ENCODE results near the gene TRIM33.
"Not testable (repeated sequence)": the region's sequence is repeated elsewhere in the genome, so short reads cannot be mapped to it uniquely, and the experiment has no call there.

Gene TRIM33

DNA sequence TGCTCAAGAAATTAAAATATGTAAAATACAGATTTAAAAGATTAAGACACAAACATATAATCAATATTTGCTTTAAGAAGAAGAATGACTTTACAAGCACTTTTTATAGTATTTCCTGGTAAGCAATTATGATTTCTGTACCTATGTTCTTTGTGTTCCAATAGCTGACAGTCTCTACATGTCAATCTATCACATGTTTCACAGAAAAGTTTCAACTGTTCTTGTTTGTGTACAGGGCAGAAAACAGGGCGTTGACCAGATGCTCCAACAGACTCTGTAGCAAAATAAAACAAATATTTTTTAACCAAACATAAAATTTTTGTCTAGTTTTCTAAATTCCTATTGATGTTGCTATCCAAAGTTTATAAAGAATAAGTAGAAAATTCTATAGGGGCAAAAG lies 48.0 kb downstream of the TRIM33 start:
- no peak for DNase-seq

- no peak for DNase-seq
Measured at GRCh38 chr1:114462341-114462740, 48.7 kb downstream of the TRIM33 start.

DNA sequence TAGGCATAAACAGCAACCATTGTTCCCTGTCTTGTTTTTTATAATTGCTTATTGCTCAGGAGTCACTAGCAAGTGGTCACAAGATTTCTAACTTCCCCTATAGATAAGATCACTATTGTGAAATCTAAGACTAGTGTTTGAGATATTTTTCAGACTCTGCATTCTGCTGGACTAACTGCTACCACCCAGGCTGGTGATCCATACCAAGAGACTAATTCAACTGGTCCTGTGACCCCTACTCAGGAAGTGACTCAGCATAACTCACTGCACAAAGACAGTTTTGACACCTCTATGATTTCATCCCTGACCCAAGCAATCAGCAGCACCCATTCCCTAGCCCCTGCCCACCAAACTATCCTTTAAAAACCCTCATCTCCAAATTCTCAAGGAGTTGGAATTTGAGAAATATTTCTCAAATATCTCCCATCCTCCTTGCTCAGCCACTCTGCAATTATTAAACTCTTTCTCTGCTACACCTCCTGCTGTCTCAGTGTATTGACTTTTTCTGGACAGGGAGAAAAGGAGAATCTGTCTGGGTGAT lies 52.7 kb downstream of the TRIM33 start:
- peak; percentile 69 for DNase-seq

DNA sequence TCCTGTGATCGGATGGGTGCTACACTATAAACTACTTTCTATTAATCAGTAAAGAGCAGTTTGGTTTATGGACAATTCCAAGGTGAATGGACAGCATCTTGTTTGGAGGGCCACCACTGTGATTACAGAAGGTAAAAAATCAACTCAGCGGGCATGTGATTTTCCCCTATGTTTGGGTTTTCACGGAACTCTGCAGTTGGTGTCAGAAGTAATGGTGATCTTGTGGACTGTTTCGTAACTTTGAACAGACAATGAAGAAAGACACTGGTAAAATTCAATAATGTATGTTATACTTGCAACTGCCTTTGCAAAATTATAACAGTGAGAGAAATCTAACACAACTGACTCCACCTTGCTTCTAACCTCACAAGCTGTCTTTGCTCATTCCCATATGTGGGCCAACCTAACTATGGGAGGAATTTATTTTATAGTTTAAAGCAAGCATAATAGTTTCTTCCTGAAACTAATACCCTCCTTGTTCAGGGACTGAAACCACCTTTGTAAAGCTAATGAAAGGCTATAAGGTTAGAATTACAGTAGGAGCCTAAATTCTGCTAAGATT lies 53.2 kb downstream of the TRIM33 start:
- peak; percentile 1 for DNase-seq

DNA sequence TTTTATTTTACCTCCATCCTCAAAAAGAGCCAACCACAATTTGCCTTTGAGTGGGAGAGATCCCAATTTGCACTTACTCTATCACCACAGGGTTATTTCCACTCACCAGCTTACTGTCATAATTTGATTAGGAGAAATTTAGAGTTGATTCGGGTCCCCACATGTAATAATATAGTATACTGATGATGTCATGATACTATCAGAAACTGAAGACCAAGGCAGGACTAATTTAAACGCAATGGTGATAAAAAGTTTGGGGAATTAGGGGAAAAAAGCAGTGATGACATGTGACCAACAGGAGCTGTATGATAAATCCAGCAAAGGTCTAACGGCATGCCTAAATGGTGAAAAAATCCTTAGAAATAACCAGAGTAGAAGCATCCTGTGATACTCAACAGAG lies 54.4 kb downstream of the TRIM33 start:
- DNase-seq = no peak

DNA sequence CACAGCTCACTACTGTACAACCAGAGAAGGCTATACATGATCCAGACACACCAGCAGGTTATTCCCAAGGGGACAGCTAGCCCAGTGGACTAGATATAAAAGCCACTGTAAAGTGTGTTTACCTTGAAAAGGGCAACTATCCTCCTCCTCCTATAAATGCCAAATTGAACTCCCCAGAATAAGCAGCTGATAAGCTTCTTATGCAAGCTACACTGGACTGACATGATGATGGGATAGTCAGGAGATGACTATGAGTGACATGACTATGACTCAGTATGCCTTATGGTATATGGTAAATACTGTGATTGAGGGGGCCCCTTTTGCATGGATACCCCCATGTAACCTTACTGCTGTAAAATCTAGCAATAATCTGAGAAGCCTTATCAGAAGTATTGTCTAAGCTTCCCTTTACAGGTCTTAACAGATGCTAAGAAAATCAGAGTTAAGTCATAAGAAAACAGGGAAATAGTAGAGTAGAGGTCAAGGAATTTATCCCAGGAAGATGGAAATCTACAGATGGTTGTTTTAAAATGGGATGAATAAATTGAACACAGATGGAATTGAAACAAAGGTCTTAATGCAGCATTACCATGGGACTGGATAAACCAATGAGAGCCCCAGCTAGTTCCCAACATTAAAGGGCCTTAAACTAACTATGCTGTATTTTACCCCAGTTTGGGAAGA lies 55.8 kb downstream of the TRIM33 start:
- DNase-seq = peak; percentile 29

GRCh38 chr1:114454539-114454938 lies 56.5 kb downstream of the TRIM33 start:
- DNase-seq = no peak

DNA sequence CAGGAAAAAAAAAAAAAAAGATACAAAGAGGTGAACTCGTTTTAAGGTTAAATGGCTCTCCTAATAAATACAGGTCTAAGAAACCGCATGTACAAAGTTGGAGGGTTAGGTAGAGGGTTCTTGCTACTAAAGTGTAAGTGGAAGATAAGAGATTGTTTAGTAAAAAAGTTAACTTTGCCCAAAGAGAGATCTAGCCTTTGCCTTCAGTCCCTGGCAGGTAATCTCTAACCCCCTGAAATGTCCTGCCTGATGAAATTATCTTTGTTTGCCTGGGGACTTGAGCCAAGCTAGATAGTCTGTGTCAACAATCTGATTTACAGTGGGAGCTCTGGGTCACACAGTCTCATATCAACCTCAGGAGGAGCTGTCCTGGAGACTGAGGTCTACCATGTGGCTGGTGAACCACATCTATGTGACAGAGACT lies 57.6 kb downstream of the TRIM33 start:
- DNase-seq = no peak

- DNase-seq = no peak
Measured at GRCh38 chr1:114448370-114449036, 62.5 kb downstream of the TRIM33 start.

DNA sequence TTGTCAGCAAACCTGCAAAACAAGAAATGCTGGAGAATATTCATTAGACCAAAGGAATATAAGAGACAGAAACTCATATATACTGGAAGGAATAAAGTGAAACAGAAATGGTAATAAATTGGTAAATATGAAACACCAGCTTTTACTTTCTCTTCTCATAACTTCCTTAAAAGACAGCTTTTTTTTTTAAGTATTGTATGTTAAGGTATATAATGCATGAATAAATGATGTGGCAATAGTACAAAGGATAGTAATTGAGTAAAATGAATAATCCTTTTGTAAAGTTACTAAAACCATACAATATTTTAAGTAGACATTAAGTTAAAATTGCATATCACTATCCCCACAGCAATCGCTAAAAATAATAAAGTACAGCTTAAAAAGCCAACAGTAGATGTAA lies 64.8 kb downstream of the TRIM33 start:
- no peak for DNase-seq

DNA sequence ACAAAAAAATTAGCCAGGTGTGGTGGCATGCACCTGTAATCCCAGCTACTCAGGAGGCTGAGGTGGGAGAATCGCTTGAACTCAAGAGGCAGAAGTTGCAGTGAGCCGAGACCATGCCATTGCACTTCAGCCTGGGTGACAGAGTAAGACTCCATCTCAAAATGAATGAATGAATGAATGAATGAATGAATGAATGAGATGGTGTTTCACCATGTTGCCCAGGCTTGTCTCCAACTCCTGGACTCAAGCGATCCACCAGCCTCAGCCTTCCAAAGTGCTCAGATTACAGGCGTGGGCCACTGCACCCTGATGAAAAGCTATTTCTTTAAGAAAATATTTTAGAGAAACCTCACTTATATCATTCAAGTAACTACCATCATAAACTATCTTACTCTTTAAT lies 67.8 kb downstream of the TRIM33 start:
- DNase-seq = not testable (repeated sequence)

GRCh38 chr1:114441332-114441731 lies 69.7 kb downstream of the TRIM33 start:
- DNase-seq = no peak

- DNase-seq = no peak
Measured at GRCh38 chr1:114439369-114439768, 71.6 kb downstream of the TRIM33 start.

GRCh38 chr1:114437812-114438211 lies 73.2 kb downstream of the TRIM33 start:
- DNase-seq = no peak

- DNase-seq = no peak
Measured at GRCh38 chr1:114436799-114437198, 74.2 kb downstream of the TRIM33 start.

- no peak for DNase-seq
Measured at GRCh38 chr1:114435088-114435715, 75.8 kb downstream of the TRIM33 start.

DNA sequence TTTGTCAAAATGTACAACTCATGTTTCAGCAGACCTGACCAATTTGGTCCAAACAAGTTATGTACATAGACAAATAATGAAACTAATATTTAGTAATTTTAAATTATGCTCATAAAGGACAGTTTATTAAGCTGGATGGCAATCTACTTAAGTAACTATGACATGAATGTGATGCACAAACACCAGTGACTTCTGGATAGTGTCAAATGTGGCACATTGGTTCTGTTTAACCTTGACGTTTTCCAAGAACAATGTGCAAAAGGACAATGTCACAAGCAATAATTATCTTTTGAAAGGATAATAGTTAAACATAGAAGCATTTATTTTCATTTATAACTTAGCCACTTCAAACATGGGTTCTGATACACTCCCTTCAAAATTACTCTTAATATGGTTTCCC lies 80.0 kb downstream of the TRIM33 start:
- no peak for DNase-seq

DNA sequence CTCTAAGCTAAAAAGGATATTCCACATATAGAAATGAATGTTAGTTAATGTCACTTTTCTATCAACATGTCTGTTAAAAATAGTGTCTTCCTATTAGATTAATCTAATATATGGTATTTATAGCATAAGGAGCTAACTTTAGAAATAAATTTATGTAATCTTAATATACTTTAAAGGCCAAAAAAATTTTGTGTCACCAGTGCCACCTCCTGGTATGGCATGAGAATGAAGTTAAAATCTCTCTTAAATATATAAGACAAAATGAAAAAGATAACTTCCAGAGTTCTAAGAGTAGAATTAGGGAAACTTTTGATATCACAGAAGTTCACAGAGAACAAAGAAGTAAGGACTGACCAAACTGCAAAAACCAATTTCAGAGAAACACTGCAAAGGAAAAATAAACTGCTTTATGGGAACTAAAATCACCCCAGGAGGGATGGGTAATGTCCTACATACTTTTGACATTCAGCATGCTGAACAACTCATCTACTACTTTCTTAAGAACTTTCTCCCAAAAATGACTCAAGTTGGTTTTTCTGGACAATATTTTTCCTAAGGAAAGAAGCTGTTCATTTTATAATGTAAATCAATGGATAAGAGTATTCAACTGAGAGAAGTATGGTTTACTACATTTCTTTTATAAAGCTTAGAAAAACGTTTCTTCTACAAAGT lies 82.8 kb downstream of the TRIM33 start:
- DNase-seq = no peak

DNA sequence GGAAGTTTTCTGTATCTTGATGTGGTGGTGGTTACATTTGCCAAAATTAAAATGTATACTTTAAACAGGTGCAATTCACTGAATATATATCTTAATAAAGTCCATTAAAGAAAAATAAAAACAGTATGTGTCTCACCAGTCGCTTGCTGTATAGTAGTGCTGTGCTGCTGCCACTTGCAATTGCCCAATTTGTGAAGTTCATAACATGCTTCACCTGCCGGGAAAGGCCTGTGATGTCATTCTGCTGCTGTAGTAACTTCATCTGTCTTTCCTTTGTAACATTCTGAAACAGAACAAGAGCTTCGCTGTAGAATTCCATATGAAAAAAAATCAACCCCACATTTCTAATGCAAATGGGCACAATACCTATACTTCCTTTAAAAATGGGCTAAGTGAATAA lies 83.4 kb downstream of the TRIM33 start:
- no peak for DNase-seq

GRCh38 chr1:114423455-114423854 lies 87.5 kb downstream of the TRIM33 start:
- DNase-seq = no peak

DNA sequence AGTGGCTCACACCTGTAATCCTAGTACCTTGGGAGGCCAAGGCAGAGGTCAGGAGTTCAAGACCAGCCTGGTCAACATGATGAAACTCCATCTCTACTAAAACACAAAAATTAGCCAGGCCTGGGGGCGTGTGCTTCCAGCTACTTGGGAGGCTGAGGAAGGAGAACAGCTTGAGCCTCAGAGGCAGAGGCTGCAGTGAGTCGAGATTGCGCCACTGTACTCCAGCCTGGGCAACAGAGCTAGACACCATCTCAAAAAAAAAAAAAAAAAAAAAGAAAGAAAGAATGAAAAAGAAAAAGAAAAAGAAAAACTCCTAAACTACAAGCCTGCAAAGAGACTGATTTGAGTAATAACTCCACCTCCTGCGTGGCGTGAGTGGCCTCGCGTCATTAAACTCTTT lies 92.1 kb downstream of the TRIM33 start:
- DNase-seq = not testable (repeated sequence)

DNA sequence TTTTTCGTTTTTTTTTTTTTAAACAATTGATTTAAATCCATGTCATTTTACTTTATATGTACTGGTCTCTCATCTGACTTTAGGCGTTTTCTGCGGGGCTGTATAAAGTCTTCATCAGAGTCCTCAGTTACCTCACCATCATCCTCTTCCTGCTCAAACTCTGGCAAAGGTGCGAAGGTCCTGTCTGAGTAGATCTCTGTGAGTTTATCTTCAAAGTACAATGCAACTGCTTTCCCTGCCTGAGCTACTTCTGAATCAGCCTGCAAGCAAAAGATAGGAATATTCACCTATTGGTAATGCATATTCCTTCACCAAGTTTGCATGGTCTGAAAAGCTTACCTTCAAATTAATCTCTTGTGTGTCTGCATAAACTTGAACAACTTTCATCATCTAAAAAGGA lies 113.4 kb downstream of the TRIM33 start:
- DNase-seq = no peak

DNA sequence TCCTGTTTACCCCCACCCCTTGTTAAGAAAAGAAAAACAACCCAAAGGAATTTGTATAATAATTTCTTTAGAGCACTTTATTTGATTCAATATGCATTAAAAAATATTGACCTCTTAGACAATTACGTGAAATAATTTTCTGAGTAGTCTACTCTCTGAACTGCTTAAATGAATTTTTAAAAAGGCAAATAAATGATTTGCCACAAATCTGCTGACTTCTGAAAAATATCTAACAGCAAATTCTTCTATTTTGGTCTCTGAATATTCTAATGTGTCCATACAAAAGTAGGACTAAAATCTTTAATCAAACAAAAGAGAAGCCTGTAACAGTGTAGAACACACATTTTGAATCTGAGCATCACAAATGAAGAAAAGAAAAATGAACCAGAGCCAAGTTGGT lies 115.1 kb downstream of the TRIM33 start:
- no peak for DNase-seq
